Neural cell (in vitro differentiated cells): ENCODE results near the gene HLA-DQB1.

ENCODE experiments used
- EP300 ChIP-seq: fragments of 450-650 bp; conservative IDR thresholded peaks from 2 replicates; pipeline ENCODE4 v1.6.1; 2014; ENCODE audit warnings: antibody characterized with exemption, mild to moderate bottlenecking, moderate library complexity; ENCODE audit not compliant: poor library complexity, severe bottlenecking
- EZH2 ChIP-seq: fragments of 200-600, 300-800 bp; shearing (Covaris generic), sonication (generic); IDR thresholded peaks from 2 replicates; pipeline ENCODE4 v1.6.1; 2014; ENCODE audit warnings: antibody characterized with exemption, low read length, borderline replicate concordance, mild to moderate bottlenecking; ENCODE audit not compliant: insufficient read depth, poor library complexity, severe bottlenecking
- MXI1 ChIP-seq: fragments of 450-650 bp; conservative IDR thresholded peaks from 2 replicates; pipeline ENCODE4 v1.6.1; 2014; ENCODE audit warnings: antibody characterized with exemption, mild to moderate bottlenecking; ENCODE audit not compliant: poor library complexity, severe bottlenecking
- POLR2AphosphoS5 ChIP-seq: IDR thresholded peaks from 2 replicates; pipeline ENCODE4 v1.6.1; 2012
- RAD21 ChIP-seq: fragments of 450-650 bp; conservative IDR thresholded peaks from 2 replicates; pipeline ENCODE4 v1.6.1; 2014; ENCODE audit warnings: antibody characterized with exemption, mild to moderate bottlenecking, moderate library complexity
- SMC3 ChIP-seq: fragments of 450-650 bp; conservative IDR thresholded peaks from 2 replicates; pipeline ENCODE4 v1.6.1; 2014; ENCODE audit warnings: antibody characterized with exemption, mild to moderate bottlenecking, moderate library complexity; ENCODE audit not compliant: poor library complexity
- TF ChIP-seq, protein P1 (sequence below): fragments of 450-650 bp; IDR thresholded peaks from 2 replicates; pipeline ENCODE4 v1.5.1; 2014; ENCODE audit warnings: antibody characterized with exemption, mild to moderate bottlenecking, moderate library complexity; ENCODE audit not compliant: poor library complexity, severe bottlenecking
- TF ChIP-seq, protein P2 (sequence below): IDR thresholded peaks from 2 replicates; pipeline ENCODE4 v1.6.1; 2012; ENCODE audit warnings: borderline replicate concordance

GRCh38 chr6:32610682-32611296 is 55.7 kb downstream of the HLA-DQB1 start:
- TF ChIP-seq, protein P1, sequence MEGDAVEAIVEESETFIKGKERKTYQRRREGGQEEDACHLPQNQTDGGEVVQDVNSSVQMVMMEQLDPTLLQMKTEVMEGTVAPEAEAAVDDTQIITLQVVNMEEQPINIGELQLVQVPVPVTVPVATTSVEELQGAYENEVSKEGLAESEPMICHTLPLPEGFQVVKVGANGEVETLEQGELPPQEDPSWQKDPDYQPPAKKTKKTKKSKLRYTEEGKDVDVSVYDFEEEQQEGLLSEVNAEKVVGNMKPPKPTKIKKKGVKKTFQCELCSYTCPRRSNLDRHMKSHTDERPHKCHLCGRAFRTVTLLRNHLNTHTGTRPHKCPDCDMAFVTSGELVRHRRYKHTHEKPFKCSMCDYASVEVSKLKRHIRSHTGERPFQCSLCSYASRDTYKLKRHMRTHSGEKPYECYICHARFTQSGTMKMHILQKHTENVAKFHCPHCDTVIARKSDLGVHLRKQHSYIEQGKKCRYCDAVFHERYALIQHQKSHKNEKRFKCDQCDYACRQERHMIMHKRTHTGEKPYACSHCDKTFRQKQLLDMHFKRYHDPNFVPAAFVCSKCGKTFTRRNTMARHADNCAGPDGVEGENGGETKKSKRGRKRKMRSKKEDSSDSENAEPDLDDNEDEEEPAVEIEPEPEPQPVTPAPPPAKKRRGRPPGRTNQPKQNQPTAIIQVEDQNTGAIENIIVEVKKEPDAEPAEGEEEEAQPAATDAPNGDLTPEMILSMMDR: no peak
- TF ChIP-seq EZH2: no peak
- TF ChIP-seq EP300: no peak
- TF ChIP-seq RAD21: no peak
- no peak for TF ChIP-seq POLR2AphosphoS5
- TF ChIP-seq MXI1: no peak
- no peak for TF ChIP-seq SMC3
- TF ChIP-seq, protein P2, sequence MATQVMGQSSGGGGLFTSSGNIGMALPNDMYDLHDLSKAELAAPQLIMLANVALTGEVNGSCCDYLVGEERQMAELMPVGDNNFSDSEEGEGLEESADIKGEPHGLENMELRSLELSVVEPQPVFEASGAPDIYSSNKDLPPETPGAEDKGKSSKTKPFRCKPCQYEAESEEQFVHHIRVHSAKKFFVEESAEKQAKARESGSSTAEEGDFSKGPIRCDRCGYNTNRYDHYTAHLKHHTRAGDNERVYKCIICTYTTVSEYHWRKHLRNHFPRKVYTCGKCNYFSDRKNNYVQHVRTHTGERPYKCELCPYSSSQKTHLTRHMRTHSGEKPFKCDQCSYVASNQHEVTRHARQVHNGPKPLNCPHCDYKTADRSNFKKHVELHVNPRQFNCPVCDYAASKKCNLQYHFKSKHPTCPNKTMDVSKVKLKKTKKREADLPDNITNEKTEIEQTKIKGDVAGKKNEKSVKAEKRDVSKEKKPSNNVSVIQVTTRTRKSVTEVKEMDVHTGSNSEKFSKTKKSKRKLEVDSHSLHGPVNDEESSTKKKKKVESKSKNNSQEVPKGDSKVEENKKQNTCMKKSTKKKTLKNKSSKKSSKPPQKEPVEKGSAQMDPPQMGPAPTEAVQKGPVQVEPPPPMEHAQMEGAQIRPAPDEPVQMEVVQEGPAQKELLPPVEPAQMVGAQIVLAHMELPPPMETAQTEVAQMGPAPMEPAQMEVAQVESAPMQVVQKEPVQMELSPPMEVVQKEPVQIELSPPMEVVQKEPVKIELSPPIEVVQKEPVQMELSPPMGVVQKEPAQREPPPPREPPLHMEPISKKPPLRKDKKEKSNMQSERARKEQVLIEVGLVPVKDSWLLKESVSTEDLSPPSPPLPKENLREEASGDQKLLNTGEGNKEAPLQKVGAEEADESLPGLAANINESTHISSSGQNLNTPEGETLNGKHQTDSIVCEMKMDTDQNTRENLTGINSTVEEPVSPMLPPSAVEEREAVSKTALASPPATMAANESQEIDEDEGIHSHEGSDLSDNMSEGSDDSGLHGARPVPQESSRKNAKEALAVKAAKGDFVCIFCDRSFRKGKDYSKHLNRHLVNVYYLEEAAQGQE: no peak
